IMR-90 (cell line): ENCODE results near the gene RTL1. TPM values are rescaled to one million over a fixed set of nuclear protein-coding genes. Genes with fewer than 3 reads are reported as not detected.

ENCODE experiments used
- ATAC-seq: fragments of 200-7000 bp; cut with Tn5 transposase; 2 replicates; pipeline ENCODE4 v1.9.1; 2020; ENCODE audit warnings: low read depth, mild to moderate bottlenecking, moderate library complexity
- BruUV-seq: library from RNA; stranded (reverse); fragments of 400-500 nt; replicated peaks from 2 replicates; lab custom pipeline; 2021; lab: Mats Ljungman, UMichigan
- CTCF ChIA-PET: fragments of 300-600 bp; formaldehyde crosslinking; extraction: SDS; loops from one replicate; lab custom pipeline; 2021; ENCODE audit warnings: antibody characterized with exemption; lab: Yijun Ruan, JAX
- POLR2A ChIA-PET: fragments of 300-600 bp; sonication (Branson Sonifier 250); formaldehyde crosslinking; loops from one replicate; lab custom pipeline; 2022; ENCODE audit warnings: antibody characterized with exemption; ENCODE audit not compliant: unreplicated experiment; lab: Charles Lee
- DNase-seq: peaks from one replicate; pipeline ENCODE4 v3.0.0; 2013
- H2AFZ ChIP-seq: replicated peaks from 2 replicates; pipeline ENCODE3; 2013; ENCODE audit warnings: low read length, mild to moderate bottlenecking; ENCODE audit not compliant: poor library complexity
- H2AK5ac ChIP-seq: 2 replicates; pipeline ENCODE4 v1.6.1; 2013; ENCODE audit warnings: low read depth, low read length, inconsistent platforms
- H2AK9ac ChIP-seq: replicated peaks from 2 replicates; pipeline ENCODE3; 2013; ENCODE audit warnings: mild to moderate bottlenecking, low read depth, low read length, moderate library complexity; ENCODE audit not compliant: poor library complexity
- H2BK120ac ChIP-seq: 2 replicates; pipeline ENCODE4 v1.6.1; 2013; ENCODE audit warnings: low read depth, low read length, inconsistent platforms
- H2BK15ac ChIP-seq: 3 replicates; pipeline ENCODE4 v1.6.1; 2013; ENCODE audit warnings: low read depth, low read length, inconsistent platforms
- H2BK20ac ChIP-seq: 2 replicates; pipeline ENCODE4 v1.6.1; 2013; ENCODE audit warnings: low read depth, mild to moderate bottlenecking, inconsistent platforms, low read length, moderate library complexity
- H2BK5ac ChIP-seq: 2 replicates; pipeline ENCODE4 v1.6.1; 2013; ENCODE audit warnings: mild to moderate bottlenecking, low read depth, low read length, inconsistent platforms; ENCODE audit not compliant: poor library complexity, severe bottlenecking
- H3K14ac ChIP-seq: replicated peaks from 2 replicates; pipeline ENCODE4 v1.6.1; 2013; ENCODE audit warnings: low read depth, low read length, inconsistent platforms
- H3K18ac ChIP-seq: 2 replicates; pipeline ENCODE4 v1.6.1; 2013; ENCODE audit warnings: low read depth, low read length, control low read depth
- H3K23ac ChIP-seq: 2 replicates; pipeline ENCODE4 v1.6.1; 2013; ENCODE audit warnings: low read depth, low read length, inconsistent platforms
- H3K27ac ChIP-seq: 2 replicates; pipeline ENCODE4 v1.5.1; 2013; ENCODE audit warnings: mild to moderate bottlenecking, control low read depth, low read length; ENCODE audit not compliant: insufficient read depth
- H3K27me3 ChIP-seq: 2 replicates; pipeline ENCODE4 v1.6.1; 2013; ENCODE audit warnings: low read length; ENCODE audit not compliant: control insufficient read depth, insufficient read depth
- H3K36me3 ChIP-seq: 2 replicates; pipeline ENCODE4 v1.6.1; 2013; ENCODE audit warnings: low read length, mixed read lengths; ENCODE audit not compliant: control insufficient read depth, insufficient read depth
- H3K4ac ChIP-seq: 2 replicates; pipeline ENCODE4 v1.6.1; 2013; ENCODE audit warnings: low read depth, low read length, inconsistent platforms
- H3K4me1 ChIP-seq: 2 replicates; pipeline ENCODE4 v1.6.1; 2013; ENCODE audit warnings: low read length, mixed read lengths; ENCODE audit not compliant: control insufficient read depth, insufficient read depth
- H3K4me2 ChIP-seq: 2 replicates; pipeline ENCODE4 v1.6.1; 2013; ENCODE audit warnings: low read depth, mild to moderate bottlenecking, control low read depth, low read length, moderate library complexity
- H3K4me3 ChIP-seq: 2 replicates; pipeline ENCODE4 v1.5.1; 2013; ENCODE audit warnings: low read depth, mild to moderate bottlenecking, control low read depth, low read length, moderate library complexity; ENCODE audit not compliant: insufficient read depth
- H3K56ac ChIP-seq: 2 replicates; pipeline ENCODE4 v1.6.1; 2013; ENCODE audit warnings: low read length, inconsistent platforms; ENCODE audit not compliant: insufficient read depth; ENCODE audit errors: extremely low read depth
- H3K79me1 ChIP-seq, 2 experiments: 2 replicates each; pipeline ENCODE4 v1.6.1; 2013; ENCODE audit warnings: low read length in 2 of 2, inconsistent platforms in 1 of 2, low read depth in 1 of 2
- H3K9ac ChIP-seq: 2 replicates; pipeline ENCODE4 v1.6.1; 2013; ENCODE audit warnings: low read depth, low read length, control low read depth
- H3K9me1 ChIP-seq: 2 replicates; pipeline ENCODE4 v1.6.1; 2013; ENCODE audit warnings: low read length, inconsistent platforms; ENCODE audit not compliant: insufficient read depth
- H3K9me3 ChIP-seq: 2 replicates; pipeline ENCODE4 v1.6.1; 2013; ENCODE audit warnings: low read length; ENCODE audit not compliant: control insufficient read depth, insufficient read depth
- H4K20me1 ChIP-seq: 2 replicates; pipeline ENCODE4 v1.6.1; 2013; ENCODE audit warnings: low read length, inconsistent platforms; ENCODE audit not compliant: insufficient read depth
- H4K5ac ChIP-seq: 2 replicates; pipeline ENCODE4 v1.6.1; 2013; ENCODE audit warnings: mild to moderate bottlenecking, low read depth, low read length, control low read depth
- H4K8ac ChIP-seq, 2 experiments: 2 replicates each; pipeline ENCODE4 v1.6.1; 2013; ENCODE audit warnings: low read depth in 2 of 2, low read length in 2 of 2, control low read depth in 1 of 2, inconsistent platforms in 1 of 2
- H4K91ac ChIP-seq: 2 replicates; pipeline ENCODE4 v1.6.1; 2013; ENCODE audit warnings: low read depth, low read length, inconsistent platforms; ENCODE audit not compliant: insufficient read depth
- BHLHE40 ChIP-seq: fragments of 150-350 bp; IDR thresholded peaks from 2 replicates; pipeline ENCODE4 v1.6.1; 2016; ENCODE audit warnings: mild to moderate bottlenecking, low read depth, low read length
- CEBPB ChIP-seq: IDR thresholded peaks from 2 replicates; pipeline ENCODE4 v1.6.1; 2012; ENCODE audit warnings: low read depth, low read length, improper control_type of control experiment
- CHD1 ChIP-seq: IDR thresholded peaks from 2 replicates; pipeline ENCODE4 v1.6.1; 2012; ENCODE audit warnings: low read depth, low read length, improper control_type of control experiment
- CTCF ChIP-seq: conservative IDR thresholded peaks from 2 replicates; pipeline ENCODE4 v1.5.1; 2012; ENCODE audit warnings: mild to moderate bottlenecking, low read depth, low read length, improper control_type of control experiment
- ELK1 ChIP-seq: fragments of 150-350 bp; IDR thresholded peaks from 2 replicates; pipeline ENCODE4 v1.6.1; 2016; ENCODE audit warnings: low read depth, mild to moderate bottlenecking, low read length, moderate library complexity, borderline replicate concordance
- FOS ChIP-seq: fragments of 150-350 bp; IDR thresholded peaks from 2 replicates; pipeline ENCODE4 v1.6.1; 2016; ENCODE audit warnings: low read depth, low read length
- MAFK ChIP-seq: IDR thresholded peaks from 2 replicates; pipeline ENCODE4 v1.6.1; 2012; ENCODE audit warnings: low read depth, low read length, improper control_type of control experiment
- MAZ ChIP-seq: IDR thresholded peaks from 2 replicates; pipeline ENCODE4 v1.6.1; 2012; ENCODE audit warnings: low read depth, mild to moderate bottlenecking, low read length, improper control_type of control experiment, moderate library complexity, borderline replicate concordance
- MXI1 ChIP-seq: IDR thresholded peaks from 2 replicates; pipeline ENCODE4 v1.6.1; 2012; ENCODE audit warnings: low read depth, mild to moderate bottlenecking, low read length, moderate library complexity, borderline replicate concordance
- NFE2L2 ChIP-seq: fragments of 150-350 bp; IDR thresholded peaks from 2 replicates; pipeline ENCODE4 v1.6.1; 2016; ENCODE audit warnings: low read depth, mild to moderate bottlenecking, low read length
- RAD21 ChIP-seq: IDR thresholded peaks from 2 replicates; pipeline ENCODE4 v1.6.1; 2012; ENCODE audit warnings: low read length, improper control_type of control experiment
- RCOR1 ChIP-seq: IDR thresholded peaks from 2 replicates; pipeline ENCODE4 v1.6.1; 2012; ENCODE audit warnings: mild to moderate bottlenecking, low read length, improper control_type of control experiment; ENCODE audit not compliant: insufficient replicate concordance
- RFX5 ChIP-seq: IDR thresholded peaks from 2 replicates; pipeline ENCODE4 v1.8.0; 2012; ENCODE audit warnings: low read depth, mild to moderate bottlenecking, low read length, moderate library complexity
- SMC3 ChIP-seq: fragments of 150-350 bp; IDR thresholded peaks from 2 replicates; pipeline ENCODE4 v1.6.1; 2016; ENCODE audit warnings: low read depth, mild to moderate bottlenecking, antibody characterized with exemption, low read length, moderate library complexity
- USF2 ChIP-seq: fragments of 150-350 bp; IDR thresholded peaks from 2 replicates; pipeline ENCODE4 v1.6.1; 2017; ENCODE audit warnings: mild to moderate bottlenecking, antibody characterized with exemption, low read length, low read depth
- WGBS, 2 experiments: methylation state at CpG; one replicate each; pipeline versions ENCODE4 v1.1.5 to v1.1.7; 2013; ENCODE audit warnings: missing lambda C conversion rate in 2 of 2; ENCODE audit not compliant: insufficient read length in 1 of 2; ENCODE audit errors: extremely low coverage in 2 of 2; 5-methylcytosine and 5-hydroxymethylcytosine counted together
- dilution Hi-C: fragments of 300-500 bp; cut with HindIII; formaldehyde crosslinking; loops from one replicate; pipeline ENCODE4 v1.14.3; 2018; ENCODE audit warnings: low sequenced_read_pairs; ENCODE audit not compliant: unreplicated experiment
- in situ Hi-C: fragments of 300-500 bp; cut with MboI; formaldehyde crosslinking; loops from 3 replicates; pipeline ENCODE4 v1.14.3; 2019; ENCODE audit warnings: low sequenced_read_pairs, inconsistent platforms, mixed read lengths
- intact Hi-C: fragments of 100-400 bp; cut with micrococcal nuclease; formaldehyde crosslinking; loops from 2 replicates; pipeline ENCODE4 v1.10.0; 2022
- polyA plus RNA-seq, 3 experiments: library from polyadenylated mRNA; depleted of rRNA; stranded (reverse); fragments of >200 nt; gene quantifications; 2 replicates each; pipeline ENCODE4 v1.2.3, GENCODE V29; 2012; ENCODE audit warnings: low replicate concordance in 1 of 3
- total RNA-seq: library from RNA; depleted of rRNA; stranded (reverse); fragments of >200 nt; gene quantifications from 2 replicates; pipeline ENCODE4 v1.2.3, GENCODE V29; 2012

RTL1 gene
- total and polyA plus RNA-seq, 2 of the 4 experiments (the other 2 are of a cell fraction), result not detected

GRCh38 chr14:100879194-100879593, 24.3 kb downstream of the RTL1 start:
- TF ChIP-seq BHLHE40, result no peak
- TF ChIP-seq MAFK, result no peak
- TF ChIP-seq CHD1, result no peak
- no peak for TF ChIP-seq RFX5
- TF ChIP-seq FOS, result no peak
- no peak for TF ChIP-seq RAD21
- TF ChIP-seq RCOR1, result no peak
- no peak for TF ChIP-seq CTCF
- TF ChIP-seq USF2, result no peak
- no peak for TF ChIP-seq MXI1
- no peak for TF ChIP-seq CEBPB
- no peak for TF ChIP-seq ELK1
- no peak for TF ChIP-seq NFE2L2
- no peak for TF ChIP-seq SMC3
- TF ChIP-seq MAZ, result no peak
- H3K4me2 ChIP-seq, result no peak overlapping the region
- no peak overlapping the region for H2BK20ac ChIP-seq
- ChIA-PET POLR2A (no interaction called here), CTCF (no interaction called here)
- no peak for DNase-seq
- no peak overlapping the region for H2AFZ ChIP-seq
- no peak overlapping the region for H4K91ac ChIP-seq
- peaks cover 8% of the 10 kb centered on the region; the same call in 1 of the 2 replicates for H3K9me1 ChIP-seq
- no peaks in the 10 kb centered on the region for H3K4me1 ChIP-seq
- no peak overlapping the region for H2AK5ac ChIP-seq
- H3K18ac ChIP-seq, result no peak overlapping the region
- no peaks in the 10 kb centered on the region for H3K27me3 ChIP-seq
- intact Hi-C loops, result no loop called here
- peaks cover 15 to 53% of the 10 kb centered on the region in 2 experiments for H3K79me1 ChIP-seq
- H2BK5ac ChIP-seq, result no peak overlapping the region
- peaks cover 73% of the 10 kb centered on the region for H3K36me3 ChIP-seq
- no peak overlapping the region for H3K4me3 ChIP-seq
- no TSS peak for BruUV-seq
- H4K5ac ChIP-seq, result no peak overlapping the region
- no peak overlapping the region for H3K27ac ChIP-seq
- no peak for ATAC-seq
- H3K23ac ChIP-seq, result no peak overlapping the region
- H4K20me1 ChIP-seq, result peaks cover 83% of the 10 kb centered on the region
- no CpG with 5 or more reads among the region's 8 CpGs for WGBS, 2 experiments
- dilution Hi-C loops, result no loop called here
- no peak overlapping the region for H2BK120ac ChIP-seq
- in situ Hi-C loops, result no loop called here
- H2AK9ac ChIP-seq, result no peak overlapping the region
- no peak overlapping the region for H3K14ac ChIP-seq
- no peak overlapping the region for H3K9ac ChIP-seq
- H3K4ac ChIP-seq, result no peak overlapping the region
- peaks cover 3% of the 10 kb centered on the region; the same call in 1 of the 2 replicates for H3K9me3 ChIP-seq
- H4K8ac ChIP-seq, result no peak overlapping the region
- no peak overlapping the region for H3K56ac ChIP-seq
- H2BK15ac ChIP-seq, result no peak overlapping the region
